HG02798 (cell line): ENCODE data around the gene ZC3H12A.

Experiments used
- ATAC-seq: cut with Tn5 transposase; IDR thresholded peaks from one replicate; pipeline ENCODE4 v1.9.1; 2021; ENCODE audit warnings: mild to moderate bottlenecking; ENCODE audit not compliant: unreplicated experiment, poor library complexity

ZC3H12A gene

DNA sequence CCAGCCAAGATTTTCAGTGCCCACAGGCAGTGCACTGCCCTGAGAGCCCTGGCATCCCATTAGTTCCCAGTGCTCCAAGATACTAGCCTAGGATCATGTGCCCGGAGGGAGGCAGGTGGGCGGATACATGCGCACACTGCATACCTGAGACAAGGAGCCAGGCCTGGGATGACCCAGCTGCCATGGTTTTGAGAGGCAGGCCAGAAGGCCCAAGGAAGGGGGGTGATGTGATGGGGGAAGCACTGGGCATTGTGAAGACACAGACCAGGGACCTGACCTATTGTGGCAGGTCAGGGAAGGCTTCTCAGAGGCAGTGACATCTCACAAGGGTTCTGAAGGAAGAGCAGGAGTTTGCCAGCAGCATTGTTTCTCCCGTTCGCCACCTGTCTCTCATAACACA lies 3.6 kb downstream of the ZC3H12A start:
- no peak for ATAC-seq

DNA sequence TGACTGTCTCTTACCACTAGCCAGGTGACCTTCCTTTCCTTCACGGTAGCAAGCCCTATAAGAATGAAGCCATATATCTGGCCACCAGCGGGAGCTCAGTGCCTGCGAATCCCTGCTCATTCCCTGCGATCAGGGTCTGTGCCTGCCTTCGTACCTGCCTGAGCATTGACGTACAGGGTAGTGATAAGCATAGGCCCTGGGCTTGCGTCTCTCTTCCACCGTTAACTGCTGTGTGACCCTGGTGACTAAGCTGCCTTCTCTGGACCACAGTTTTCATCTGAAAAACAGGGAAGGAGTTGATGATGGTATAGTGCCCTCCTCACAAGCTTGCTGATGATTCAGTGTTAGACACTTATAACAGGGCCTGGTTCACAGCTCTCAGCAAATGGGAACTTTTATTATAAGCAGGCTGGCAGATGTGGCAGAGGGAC lies 4.1 kb downstream of the ZC3H12A start:
- no peak for ATAC-seq

DNA sequence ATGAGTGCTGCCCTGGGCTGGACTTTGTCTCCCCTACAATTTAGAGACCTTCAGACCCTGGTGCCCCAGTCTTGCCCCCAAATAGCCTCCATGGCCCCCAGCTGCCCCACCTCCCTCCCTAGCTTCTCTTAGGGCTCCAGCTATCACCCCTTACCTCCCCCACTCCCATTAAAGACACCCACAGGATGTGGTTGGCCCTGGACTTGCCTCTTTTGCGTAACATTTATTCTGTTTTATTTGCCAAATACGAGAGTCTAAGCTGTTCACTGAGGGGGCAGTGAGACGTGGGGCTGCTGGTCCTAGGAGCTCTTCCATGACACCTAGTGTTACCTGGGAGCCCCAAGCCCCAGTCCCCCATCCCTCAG lies 4.5 kb downstream of the ZC3H12A start:
- no peak for ATAC-seq

DNA sequence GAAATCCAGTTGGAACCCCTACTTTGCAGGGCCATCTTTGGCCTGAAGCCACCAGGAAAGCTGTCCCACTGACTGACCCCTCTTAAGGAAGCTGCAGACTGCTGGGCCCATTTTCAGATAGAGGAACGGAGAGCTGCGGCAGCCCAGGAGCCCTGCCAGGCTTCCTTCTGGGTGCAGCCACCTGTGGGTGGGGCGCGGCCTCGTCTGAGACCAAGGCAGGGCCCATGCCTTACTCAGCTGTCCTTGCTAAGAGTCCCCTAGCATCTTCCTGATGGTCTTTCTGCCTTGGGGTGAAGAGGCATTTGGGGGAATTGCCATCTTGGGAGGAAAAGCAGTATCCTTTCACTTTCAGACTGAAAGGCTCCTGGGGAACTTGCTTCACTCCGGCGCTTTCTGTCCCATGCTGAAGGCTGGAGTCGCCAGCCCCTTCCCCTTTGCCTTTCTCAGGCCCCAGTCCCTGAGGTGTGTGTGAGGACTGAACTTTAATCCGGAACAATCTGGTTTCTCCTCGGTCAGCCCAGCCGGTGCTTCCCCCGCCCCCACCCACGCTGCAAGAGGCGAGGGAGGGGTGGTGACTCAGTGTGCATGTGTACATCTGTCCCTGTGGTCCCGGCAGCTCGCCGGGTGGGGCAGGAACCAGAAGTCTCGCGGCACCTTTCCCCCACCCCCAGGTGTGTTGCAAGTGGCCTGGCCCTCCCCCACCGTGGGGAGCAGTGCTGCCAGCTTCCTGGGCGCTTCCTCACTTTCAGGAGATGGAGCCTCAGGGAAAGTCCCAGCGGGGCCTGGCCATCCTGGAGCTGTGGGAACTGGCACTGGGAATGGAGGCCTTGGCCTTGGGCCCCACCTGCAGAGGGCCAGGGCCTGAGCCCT lies 5.1 kb downstream of the ZC3H12A start:
- ATAC-seq, result peak; percentile 43

DNA sequence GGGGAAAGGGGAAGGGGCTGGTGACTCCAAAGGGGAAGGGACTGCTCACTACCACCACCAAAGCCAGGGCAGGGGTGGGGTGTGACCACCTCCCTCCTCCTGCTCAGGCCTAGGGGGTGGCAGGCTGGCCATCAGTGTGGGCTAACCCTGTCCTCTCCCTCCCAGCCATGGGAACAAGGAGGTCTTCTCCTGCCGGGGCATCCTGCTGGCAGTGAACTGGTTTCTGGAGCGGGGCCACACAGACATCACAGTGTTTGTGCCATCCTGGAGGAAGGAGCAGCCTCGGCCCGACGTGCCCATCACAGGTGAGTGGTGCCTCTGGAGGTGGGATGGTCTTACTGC lies 5.7 kb downstream of the ZC3H12A start:
- no peak for ATAC-seq

DNA sequence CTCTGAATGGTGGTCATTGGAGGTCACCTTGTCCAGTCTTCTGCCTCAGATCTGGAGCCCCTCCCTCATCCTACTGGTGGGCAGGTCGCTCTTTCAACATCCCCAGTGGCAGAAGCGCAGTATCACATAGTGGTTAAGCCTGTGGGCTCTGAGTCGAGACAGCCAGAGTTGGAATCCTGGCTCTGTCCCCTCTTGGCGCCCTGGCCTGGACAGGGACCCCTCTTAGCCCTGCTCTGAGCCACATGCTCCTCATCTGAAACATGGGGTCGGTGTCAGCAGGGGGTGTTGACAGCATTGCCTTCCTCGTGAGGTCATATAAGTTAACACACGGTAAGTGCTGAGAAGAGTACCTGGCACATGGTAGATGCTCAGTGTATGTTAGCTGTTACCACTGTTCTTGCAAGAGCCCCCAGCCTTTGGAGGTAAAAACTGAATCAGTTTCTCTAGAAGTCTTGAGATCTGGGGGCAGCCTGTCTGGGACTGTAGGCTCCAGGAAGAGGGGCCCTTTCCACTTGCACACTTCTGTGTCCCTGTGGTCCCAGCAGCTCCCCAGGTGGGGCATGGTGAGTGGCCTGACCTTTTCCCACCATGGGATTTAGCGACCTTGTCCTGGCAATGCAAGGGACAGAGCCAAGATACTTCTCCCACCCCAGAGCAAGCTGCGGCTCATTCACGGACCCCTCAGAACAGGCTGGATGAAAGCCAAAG lies 6.4 kb downstream of the ZC3H12A start:
- ATAC-seq, result no peak

DNA sequence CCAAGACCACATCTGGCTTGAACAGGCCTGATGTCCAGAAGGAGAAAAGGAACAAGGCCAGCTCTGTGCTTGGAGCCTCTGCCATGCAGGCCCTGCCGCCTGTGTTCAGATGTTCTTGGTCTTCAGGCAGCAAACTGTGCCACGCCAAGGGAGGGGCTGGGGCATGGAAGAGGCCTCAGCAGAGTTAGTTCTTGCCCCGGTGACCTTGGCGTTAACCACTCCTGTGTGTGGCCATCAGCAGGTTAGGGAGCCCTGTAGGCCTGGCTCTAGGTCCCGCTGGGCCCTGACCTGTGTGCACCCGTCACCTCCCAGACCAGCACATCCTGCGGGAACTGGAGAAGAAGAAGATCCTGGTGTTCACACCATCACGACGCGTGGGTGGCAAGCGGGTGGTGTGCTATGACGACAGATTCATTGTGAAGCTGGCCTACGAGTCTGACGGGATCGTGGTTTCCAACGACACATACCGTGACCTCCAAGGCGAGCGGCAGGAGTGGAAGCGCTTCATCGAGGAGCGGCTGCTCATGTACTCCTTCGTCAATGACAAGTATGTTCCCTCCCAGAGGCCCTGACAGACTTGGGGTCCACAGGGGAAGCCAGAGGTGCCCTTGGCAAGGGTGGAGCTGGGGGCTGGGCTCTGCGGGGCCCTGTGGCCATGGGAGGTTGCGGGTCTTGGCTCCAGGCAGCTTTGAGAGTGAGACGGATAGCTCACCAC lies 7.1 kb downstream of the ZC3H12A start:
- no peak for ATAC-seq

DNA sequence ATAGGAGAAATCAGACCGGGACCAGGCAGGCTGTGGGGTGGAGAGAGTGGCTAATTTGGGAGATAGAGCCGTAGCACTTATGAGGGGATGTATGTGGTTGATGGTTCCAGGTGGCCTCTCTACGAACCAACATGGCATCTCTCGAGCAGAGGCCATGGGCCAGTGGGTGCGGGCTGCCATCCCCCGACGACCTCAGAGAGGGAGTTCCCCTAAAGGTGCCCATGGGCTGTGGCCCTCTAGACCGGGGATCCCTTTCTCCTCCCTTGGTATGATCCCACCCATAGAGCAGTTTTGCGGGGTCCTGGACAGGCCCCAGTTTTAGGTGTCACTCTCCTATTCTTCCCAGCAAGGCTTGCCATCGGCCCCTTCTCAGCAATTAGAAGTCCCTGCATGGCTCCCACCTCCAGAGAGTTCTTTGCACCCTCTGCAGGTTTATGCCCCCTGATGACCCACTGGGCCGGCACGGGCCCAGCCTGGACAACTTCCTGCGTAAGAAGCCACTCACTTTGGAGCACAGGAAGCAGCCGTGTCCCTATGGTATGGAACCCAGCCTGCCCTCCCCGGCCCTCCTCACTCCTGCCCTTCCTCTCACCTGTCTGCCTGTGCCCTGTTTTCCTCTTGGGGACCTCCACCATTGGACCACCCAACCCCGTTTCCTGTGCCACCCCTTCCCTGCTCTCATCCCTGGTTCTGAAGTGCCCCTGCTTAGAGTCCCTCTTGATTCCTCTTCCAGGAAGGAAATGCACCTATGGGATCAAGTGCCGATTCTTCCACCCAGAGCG lies 7.8 kb downstream of the ZC3H12A start:
- no peak for ATAC-seq

DNA sequence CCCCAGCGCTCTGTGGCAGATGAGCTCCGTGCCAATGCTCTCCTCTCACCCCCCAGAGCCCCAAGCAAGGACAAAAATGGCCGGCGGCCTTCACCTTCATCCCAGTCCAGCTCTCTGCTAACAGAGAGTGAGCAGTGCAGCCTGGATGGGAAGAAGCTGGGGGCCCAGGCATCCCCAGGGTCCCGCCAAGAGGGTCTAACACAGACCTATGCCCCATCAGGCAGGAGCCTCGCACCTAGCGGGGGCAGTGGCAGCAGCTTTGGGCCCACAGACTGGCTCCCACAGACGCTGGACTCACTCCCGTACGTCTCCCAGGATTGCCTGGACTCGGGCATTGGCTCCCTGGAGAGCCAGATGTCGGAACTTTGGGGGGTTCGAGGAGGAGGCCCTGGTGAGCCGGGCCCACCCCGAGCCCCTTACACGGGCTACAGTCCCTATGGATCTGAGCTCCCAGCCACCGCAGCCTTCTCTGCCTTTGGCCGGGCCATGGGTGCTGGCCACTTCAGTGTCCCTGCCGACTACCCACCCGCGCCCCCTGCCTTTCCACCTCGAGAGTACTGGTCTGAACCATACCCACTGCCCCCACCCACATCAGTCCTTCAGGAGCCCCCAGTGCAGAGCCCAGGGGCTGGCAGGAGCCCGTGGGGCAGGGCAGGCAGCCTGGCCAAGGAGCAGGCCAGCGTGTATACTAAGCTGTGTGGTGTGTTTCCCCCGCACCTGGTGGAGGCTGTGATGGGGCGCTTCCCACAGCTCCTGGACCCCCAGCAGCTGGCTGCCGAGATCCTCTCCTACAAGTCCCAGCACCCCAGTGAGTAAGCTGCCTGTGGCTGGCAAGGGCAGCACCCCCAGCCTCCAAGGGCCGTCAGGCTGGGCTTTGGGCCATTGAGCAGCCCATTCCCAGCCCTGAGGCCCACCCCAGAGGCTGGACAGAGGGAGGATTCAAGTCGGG lies 8.7 kb downstream of the ZC3H12A start:
- no peak for ATAC-seq

DNA sequence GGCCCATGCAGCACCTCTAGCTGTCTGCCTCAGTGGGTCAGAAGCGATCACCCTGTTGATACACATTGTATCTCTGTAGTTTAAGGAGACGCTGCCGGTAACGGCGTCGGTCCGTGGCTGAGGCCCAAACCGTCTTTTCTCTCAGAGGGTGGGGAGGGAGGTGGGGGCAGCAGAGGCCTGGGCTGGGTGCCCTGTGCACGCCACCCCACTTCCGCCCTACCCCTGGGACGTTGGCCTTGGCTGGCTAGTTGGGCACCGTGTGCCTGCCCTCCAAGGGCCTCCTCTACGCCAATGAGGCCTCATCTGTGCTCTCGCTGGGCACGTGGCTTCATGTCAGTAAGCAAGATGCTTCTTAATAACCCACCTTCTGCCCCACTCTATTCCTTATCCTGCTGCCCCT lies 9.4 kb downstream of the ZC3H12A start:
- ATAC-seq, result no peak

DNA sequence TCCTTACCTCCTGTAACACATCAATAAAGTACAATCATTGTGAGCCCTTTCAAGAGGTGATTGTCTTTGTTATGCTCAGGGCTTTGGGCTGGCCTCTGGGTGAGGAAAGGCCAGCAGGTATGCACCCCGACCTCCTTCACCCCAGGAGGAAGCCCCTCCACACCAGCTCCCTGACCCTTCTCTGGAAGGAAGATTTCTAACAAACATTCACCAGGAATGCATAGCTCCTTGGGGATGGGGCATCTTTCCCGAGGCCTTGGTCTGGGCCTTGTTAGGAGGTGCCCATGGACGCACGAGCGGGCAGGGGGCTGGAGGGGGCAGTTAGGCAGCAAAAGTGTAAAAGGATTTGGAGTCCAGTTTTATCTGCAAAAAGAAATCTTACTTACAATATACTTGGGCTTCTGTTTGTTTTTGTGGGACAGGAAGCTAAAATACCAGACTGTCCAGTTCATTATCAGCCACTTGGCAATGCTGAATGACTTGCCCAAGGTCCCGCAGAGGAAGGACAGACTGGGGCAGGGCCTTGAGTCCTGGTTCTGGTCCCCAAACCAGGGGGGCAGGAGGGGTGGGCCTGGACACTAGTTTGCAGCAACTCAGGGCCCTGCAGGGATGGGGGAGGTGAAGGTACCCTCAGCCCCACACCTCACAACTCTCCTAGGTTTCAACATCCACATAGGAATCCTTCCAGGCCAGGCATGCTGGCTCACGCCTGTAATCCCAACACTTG lies 10.1 kb downstream of the ZC3H12A start:
- ATAC-seq, result no peak

DNA sequence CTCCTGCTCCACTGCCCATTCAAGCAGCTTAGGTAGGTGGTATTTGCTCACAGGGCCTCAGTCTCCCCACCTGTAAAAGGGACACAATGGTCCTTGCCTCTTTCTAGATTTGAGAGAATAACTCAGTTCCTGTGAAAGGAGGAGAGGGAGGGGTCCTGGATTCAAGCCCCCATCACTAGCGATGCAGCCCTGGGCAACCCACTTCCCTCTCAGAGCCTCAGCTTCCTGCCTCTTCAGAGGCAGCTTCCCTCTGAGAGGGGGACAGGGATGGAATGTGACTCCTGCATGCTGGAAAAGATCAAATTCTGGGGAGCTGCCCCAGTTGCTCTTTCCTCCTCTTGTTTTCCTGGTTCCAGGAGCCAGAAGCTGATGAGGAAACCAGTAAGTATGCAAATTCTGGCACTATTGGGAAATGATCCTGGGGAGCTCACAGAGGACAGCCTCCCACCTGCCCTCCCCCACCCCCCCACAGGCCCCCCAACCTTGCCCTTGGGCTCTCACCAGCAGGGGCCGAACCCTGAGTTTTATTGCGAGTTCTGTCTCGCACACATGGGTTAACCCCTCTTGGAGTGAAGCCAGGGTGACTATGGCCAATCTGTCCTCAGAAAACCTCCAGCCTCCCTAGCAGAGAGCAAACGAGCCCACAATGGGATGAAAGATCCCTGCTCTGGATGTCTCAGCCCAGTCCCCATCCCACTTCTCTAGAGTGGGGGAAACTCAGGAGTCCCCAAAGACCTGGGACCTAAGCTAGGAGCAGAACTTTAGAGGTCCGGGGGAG lies 11.7 kb downstream of the ZC3H12A start:
- ATAC-seq, result no peak

DNA sequence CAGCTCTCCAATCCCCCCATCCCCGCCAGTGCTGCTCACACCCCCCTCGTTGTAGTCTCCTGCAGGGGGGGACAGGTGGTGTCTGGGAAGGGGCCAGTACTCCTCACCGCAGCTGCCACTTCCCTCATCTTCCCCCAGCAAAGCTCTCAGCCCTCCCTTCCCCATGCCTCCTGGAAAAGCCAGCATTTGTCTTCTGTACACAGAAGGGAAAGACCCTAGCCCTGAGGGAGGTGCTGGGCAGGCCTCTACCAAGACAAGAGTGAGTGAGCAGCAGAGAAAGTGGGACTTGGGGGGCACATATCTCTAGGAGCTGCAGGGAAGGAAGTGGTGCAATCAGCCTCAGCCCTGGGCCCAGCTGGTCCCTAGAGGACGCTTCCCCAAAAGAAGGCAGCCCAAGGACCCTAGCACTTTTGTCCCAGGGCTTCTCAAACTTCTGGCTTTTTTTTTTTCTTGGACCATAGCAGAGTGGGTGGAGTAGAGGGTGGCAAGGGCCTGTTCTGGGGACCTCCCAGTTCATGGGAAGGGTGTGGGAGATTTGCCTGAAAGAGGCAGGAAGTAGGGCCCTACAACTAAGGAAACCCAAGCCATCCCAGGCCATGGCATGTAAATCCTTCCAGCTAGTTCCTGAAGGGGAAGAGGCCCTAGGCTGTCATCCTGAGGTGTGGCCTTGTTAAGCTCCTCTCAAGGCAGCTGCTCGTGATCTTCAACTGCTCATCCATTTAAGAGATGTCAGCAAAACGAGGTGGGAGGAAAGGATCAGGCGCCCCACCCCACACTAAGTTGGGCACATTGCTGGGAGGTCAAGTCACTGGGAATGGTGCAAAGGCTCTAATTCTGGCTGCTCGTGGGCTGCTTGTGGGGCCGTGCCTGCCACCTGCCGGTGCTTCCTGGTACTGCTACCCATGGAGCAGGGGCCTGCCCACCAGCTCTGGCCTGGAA lies 12.6 kb downstream of the ZC3H12A start:
- peak; percentile 48 for ATAC-seq

DNA sequence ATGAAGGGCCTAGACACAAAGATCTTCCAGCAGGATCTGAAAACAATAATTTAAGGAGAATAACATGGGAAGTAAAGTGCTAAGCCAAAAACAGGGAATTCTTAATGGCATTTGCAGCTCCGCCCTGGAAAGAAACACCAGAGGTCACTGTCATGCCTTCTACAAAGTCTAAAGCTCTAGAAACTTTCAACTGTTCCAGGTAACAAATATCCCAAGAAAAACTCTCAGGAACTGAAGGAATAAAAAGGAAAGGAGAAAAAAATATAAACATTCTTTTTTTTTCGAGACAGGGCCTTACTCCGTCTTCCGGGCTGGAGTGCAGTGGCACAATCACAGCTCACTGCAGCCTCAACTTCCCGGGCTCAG lies 13.2 kb downstream of the ZC3H12A start:
- ATAC-seq, result no peak

DNA sequence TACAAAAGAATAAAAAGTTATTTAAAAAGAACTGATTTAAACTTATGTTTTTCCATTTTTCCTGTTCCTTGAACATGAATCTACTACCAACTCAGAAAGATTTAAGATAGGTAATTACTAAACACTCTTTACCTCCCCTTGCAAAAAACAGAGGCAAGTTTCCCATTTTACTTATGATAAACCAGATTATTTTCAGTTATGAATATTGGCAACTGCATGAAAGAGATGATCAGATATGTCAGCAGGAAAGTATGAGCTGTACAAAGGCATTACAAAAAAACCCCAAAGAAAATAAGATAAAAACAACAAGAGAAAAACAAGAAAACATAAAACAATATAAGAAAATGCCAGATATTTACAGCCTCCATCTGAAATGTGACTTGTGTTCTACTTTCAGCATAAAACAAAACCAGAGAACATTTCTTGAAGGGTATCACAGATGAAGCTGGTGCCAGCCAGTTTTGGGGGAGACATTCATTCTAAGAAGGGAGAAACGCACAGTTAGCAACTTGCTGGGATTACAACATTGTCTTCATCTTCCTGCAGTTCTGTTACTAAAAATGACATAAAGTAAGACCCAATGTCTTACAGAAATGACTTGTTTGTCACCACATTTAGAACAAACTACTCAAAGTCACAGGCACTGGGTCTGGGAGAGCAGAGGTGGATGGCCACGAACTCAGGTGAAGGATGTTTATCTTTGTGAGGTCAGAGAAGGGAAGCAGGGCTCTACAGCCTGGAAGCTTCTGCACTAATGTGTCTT lies 19.1 kb downstream of the ZC3H12A start:
- no peak for ATAC-seq

DNA sequence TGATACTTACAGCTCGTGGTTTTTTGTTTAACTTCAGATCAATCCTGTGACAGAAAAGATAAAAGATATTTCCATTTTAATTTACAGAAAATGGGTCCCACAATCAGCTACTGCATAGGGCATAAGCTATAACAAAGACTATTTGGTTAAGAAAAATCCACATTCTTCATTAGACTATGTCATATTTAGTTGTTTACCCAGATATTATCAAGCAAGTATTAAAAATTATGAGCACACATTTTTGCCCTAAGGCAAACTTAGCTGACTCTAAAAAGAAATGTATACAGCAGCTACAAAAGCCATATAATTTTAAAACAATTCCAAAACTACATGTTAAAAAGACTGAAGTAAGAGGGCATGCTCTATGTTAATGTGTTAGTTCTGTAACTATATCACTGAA lies 21.5 kb downstream of the ZC3H12A start:
- ATAC-seq, result no peak
